Hematopoietic multipotent progenitor cell treated with erythropoietin and hydrocortisone succinate and interleukin-3 and kit ligand, for 17 days (in vitro differentiated cells): ENCODE results near the gene ACTG1.
A peak's percentile ranks its signal among the peaks of the same experiment; 100 is the strongest.

Experiments used
- DNase-seq: peaks from one replicate; pipeline ENCODE4 v3.0.0-alpha.2; 2015; ENCODE audit warnings: low spot score

Gene ACTG1

GRCh38 chr17:81494626-81495377 lies 17.8 kb downstream of the ACTG1 start:
- DNase-seq, result no peak

GRCh38 chr17:81493198-81494038 lies 19.2 kb downstream of the ACTG1 start:
- no peak for DNase-seq

DNA sequence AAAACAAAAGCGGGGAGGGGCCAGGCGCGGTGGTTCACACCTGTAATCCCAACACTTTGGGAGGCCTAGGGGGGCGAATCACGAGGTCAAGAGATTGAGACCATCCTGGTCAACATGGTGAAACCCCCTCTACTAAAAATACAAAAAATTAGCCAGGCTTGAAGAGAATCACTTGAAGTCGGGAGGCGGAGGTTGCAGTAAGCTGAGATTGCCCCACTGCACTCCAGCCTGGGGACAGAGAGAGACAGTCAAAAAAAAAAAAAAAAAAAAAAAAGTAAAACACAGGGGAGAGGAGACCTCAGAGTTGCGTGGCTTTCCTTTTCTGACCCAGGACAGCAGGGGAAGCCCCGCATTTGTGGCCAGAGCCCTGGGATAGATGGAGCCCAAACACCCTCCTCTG lies 19.9 kb downstream of the ACTG1 start:
- DNase-seq, result no peak

- DNase-seq, result no peak
These were observed 20.4 kb downstream of the ACTG1 start for GRCh38 chr17:81492202-81492601.

GRCh38 chr17:81491761-81492160 lies 20.8 kb downstream of the ACTG1 start:
- no peak for DNase-seq

- DNase-seq, result no peak
These were observed 21.4 kb downstream of the ACTG1 start for GRCh38 chr17:81491181-81491581.

DNA sequence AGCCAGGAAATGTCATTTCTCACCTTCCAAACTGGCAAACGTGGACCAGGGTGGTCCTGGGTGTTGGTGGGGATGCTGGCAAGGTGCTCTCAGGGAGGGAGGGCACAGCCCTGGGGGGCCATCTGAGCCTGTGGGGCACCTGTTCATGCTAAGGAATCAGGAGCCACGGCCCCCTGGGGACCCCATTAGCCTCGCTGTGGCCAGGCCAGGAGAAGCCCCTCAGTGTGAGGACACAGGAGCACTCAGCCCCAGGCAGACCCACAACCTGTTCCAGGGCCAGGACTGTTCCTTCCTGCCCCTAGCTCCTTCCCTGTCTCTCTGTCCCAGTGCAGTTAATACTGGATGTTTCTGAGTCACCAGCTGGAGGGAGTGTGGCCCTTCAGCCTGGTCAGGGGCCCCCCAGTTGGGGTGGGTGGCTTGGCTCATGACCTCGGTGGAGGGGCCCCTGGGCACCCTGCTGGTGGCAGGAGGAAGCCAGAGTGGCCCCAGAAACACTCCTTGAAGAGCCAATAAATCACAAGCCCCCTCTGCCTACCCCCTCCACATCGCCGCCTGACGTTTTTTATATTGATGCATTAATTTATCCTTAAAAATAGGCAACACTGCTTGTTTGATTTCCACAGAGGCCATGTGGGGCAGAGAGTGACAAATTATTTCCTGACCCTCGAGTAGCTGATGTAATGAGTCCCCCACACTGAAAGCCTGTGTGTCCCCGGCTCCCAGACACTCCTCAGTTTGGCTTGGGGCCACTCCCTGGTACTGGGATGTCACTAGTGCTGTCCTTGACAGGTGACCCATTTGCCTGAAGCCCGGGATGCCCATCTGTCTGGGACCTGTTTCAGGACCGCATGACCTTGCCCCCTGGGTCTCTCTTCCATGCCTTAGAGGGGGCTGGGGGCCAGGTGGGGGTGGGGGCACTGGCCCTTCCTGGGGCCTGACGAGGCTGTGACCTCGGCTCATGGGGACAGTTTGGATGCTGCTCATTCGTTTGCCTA lies 22.3 kb downstream of the ACTG1 start:
- DNase-seq, result no peak

DNA sequence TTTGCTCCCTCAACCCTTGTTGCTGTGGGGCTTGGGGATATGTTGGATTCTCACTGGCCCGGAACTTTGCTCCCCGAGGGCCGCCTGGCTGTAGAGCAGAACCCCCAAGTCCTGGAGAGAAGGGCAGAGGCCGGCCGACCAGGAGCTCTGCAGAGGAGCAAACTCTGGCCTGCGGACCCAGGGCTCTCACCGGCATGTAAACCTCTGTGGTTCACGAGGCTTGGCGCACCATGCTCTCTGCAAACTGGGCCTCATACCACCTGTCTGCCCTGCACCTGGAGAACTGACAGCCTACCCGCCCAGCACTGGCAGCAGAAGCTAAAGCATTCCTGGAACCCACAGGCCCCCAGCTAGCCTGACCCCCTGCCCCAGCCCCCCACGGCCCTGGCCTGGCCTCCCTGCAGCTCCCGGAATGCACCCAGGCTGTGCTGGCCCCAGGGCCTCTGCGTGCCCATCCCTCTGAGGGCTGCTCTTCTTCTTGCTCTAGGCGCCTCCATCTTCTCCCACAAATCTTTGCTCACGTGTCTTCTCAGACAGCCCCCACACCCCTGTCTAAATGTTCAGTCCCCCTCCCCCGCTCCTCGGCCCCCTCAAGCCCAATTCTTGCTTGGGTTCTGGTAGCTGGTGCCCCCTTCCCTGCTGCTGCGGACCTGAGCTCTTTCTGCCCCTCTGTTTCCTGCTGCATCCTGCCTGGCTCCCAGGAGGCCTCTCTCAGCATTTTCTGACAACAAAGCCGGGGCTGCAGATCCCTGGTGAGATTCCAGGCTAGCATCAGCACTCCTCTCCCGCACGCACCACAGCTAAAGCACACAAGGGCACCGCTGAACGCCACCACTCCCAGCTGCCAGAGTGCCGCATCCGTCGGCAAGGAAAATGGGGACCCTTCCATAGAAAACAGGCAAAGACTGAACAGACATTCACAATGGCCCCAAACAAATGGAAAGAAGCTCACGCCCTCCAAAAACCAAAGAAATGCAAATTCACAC lies 23.3 kb downstream of the ACTG1 start:
- no peak for DNase-seq

DNA sequence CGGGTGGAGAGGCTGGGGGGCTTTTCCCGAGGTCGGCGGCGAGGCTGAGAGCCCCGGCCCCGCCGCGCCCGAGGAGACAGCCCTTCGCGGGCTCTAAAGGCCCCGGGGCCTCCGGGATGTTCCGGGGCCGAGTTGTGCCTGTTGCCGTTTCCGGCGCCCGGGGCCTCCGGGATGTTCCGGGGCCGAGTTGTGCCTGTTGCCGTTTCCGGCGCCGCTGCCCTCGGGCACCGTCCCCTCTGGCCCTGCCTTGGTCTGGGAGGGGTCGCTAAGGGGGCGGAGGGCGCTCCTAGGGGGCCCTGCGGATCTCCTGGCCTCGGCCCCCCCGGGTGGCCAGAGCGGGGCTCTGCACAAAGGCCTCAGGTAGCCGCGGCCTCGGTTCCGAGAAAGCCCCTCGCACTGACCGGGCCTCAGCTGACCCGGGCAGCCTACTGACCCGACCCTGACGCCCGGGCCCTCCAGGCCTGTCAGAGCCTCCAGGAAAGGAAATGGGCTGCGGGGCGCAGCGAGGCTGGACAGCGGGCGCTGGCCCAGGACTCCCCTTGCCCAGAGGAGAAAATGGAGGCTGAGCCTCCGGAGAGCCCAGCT lies 24.2 kb downstream of the ACTG1 start:
- no peak for DNase-seq

DNA sequence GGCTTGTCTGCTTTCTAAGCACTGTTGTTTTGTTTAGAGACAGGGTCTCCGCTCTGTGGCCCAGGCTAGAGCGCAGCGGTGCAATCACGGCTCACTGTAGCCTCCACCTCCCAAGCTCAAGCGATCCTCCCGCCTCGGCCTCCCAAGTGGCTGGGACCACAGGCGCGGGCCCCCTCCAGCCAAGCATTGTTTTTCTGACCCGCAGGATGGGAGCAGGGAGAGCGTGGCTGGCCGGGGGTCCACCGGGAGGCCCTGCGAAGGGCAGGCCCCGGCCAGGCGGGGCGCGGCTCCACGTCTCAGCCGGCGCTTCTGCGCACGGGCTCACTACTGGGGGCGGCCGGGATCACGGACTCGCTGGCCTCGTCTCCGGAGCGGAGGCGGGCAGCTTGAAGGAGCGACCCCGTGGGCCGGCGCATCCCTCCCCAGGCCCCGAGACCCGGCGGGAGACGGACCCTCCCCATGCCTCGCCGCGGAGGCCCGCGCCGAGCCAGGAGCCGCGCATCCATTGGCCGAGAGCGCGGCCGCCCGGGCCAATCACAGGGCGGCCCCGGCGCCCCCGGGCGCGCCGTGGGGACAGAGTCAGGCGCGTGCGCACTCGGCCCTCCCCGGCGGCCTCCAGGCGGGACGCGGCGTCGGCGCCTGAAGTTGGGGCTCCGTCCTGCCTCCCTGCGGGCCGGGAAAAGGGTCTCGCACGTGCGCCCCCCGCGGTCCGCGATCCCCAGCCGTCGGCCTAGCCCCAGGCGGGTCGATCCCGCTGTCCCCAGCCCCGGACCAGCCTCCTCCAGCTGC lies 24.9 kb downstream of the ACTG1 start:
- DNase-seq, result peak; percentile 49

DNA sequence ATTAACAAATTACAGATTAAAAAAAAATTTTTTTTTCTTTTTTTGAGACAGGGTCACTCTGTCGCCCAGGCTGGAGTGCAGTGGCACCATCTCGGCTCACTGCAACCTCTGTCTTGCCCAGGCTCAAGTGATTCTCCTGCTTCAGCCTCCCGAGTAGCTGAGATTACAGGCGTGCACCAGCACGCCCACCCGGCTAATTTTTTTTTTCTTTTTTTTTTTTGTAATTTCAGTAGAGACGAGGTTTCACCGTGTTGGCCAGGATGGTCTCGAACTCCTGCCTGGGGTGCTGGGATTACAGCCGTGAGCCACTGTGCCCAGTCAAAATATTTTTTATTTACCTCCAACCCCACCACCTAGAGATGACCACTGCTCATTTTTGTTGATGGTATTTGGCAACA lies 25.5 kb downstream of the ACTG1 start:
- no peak for DNase-seq

- no peak for DNase-seq
These were observed 26.3 kb downstream of the ACTG1 start for GRCh38 chr17:81486199-81486810.

- peak; percentile 61 for DNase-seq
These were observed 28.2 kb downstream of the ACTG1 start for GRCh38 chr17:81484195-81484979.

DNA sequence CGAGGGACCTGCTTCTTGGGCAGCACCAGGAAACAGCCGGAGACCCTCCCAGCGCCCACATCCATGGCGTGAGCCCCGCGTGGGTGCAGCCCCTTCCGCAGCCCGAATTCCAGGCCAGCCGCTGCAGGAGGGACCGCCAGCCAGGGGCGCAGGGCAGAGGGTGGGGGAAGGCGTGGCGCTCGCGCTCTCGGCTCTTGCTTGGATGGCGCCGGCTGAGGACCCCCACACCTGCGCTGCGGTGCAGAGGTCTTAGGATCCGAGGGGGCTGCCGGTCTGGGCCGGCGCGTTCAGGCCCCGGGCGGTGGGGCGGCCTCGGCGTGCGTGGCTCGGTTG lies 28.8 kb downstream of the ACTG1 start:
- DNase-seq, result no peak

DNA sequence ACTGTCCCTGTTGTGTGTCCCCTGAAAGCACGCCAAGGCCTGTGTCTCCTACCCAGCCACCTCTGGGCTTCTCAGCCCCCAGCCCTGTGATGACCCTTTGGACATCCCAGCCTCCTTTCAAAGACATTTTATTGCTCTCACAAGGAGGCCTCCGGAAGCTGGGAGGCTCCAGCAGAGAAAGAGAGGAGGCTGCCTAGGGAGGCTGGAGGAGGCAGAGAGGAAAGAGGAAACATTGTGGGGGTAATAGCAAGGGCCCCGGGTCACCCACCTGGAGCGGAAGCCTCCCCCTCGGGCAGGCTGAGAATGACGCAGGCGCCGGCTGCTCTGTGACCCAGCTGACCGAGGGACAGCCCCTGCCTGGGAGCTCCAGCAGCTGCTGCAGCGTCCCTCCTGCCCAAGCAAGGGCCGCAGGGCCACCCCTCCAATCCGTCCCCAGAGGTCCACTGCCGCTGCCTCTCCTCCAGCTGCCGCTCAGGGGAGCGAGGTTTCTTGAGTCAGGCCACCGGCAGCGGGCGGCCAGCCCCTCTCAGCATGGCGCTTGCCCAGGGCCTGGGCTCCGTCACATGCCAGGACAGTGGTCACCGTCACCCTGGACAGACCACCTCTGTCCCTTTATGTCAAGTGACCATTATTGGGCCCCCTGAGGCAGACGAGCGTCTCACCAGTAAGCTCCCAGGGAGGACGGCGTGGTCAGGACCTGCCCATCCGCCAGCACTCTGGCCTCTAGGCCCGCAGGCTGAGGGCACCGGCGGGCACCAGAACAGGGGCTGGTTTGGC lies 29.3 kb downstream of the ACTG1 start:
- no peak for DNase-seq

DNA sequence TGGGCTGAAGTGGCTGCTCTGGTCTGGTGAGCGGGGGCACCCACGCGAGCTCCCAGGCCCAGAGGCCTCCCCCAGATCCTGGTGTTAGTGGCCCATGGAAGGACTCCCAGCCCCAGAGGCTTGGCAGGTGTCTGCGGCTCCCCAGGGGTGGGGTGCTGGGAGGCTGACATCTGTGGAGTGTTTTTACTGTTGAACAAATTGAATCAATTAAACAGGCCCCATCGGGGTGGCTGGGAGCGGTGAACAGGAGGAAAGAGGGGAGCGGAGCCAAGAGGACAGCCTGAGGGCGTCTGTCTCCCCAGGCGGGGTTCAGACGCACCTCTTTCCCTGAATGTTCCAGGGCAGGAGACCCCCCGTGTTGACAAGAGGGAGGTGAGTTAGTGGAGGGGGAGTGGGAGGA lies 29.9 kb downstream of the ACTG1 start:
- DNase-seq, result no peak

DNA sequence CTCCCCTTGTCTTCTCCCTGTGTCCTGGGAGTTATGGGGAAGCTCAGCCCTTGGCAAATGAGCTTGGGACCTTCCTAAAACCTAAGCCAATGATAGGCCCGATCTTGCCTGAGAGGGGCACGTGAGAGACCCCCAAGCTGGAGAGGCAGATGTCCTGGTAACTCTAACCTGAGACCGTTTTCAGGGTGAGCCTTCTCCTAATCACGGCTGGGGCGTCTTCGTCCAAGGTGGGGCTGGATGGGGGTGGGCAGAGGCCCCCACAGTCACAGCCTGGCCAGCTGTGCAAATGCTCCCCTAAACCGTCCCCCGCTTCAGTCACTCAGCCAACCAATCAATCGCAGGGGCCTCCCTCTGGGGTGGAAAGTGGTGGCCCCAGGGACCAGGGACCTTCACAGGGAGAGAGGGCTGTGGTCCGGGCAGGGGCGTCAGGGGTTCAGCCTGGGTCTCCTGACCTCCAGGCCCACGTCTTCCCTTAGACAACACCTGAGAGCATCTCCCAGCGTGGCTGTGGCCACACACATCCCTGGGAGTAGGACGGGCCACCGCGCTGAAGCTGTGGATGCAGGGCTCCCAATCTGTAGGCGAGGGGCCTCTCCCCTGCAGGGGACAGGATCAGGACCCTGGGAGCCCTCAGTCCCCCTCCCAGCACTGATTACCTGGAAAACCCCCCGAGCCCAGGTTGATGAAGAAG lies 30.6 kb downstream of the ACTG1 start:
- no peak for DNase-seq
